ENCODE measurements around the gene MKRN1.
"Not testable (repeated sequence)": the region's sequence is repeated elsewhere in the genome, so short reads cannot be mapped to it uniquely, and the experiment has no call there.

Gene MKRN1

DNA sequence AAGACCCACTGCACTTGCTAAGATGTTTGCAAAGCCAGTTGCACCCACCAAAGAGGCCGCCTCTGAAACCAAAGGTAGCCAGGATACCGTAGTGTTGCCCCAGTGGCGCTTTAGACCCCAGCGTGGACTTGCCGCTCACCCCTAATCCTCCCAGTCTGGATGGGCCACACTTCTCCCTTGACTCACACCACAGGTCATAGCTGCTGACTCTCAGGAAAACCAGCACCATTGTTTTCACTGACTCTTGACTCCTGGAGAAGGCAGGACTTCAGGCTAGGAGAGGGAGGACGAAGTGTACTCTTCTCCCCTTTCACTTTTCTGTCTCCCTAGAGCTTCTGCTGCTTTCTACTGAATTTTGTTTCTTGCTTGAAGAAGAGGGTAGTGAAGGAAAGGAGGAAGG is 53.2 kb downstream of the MKRN1 start:
- no peak overlapping the region for H3K27ac ChIP-seq
- TF ChIP-seq CTCF (IDR thresholded peaks at IDR 0.05) (no peak), ZFX (IDR thresholded peaks at IDR 0.05; ENCODE audit: borderline replicate concordance) (no peak)

DNA sequence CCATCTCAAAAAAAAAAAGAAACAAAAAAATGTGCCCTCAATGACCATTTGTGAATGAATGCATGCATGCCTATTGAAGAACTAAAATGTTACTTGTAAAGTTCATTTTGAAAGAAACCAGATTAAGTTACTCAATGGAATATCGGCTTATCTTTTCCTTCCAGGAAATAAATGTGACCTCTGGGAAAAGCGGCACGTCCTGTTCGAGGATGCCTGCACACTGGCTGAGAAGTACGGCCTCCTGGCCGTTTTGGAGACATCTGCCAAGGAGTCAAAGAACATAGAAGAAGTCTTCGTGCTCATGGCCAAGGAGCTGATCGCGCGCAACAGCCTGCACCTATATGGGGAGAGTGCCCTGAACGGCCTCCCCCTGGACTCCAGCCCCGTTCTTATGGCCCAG is 53.6 kb downstream of the MKRN1 start:
- TF ChIP-seq CTCF (IDR thresholded peaks at IDR 0.05): no peak
- TF ChIP-seq ZFX (IDR thresholded peaks at IDR 0.05; ENCODE audit: borderline replicate concordance): no peak
- H3K27ac ChIP-seq: no peak overlapping the region

- H3K27ac ChIP-seq: no peak overlapping the region
These were observed 55.8 kb downstream of the MKRN1 start for GRCh38 chr7:140423501-140423900.

GRCh38 chr7:140421521-140421920 is 57.8 kb downstream of the MKRN1 start:
- TF ChIP-seq CTCF (IDR thresholded peaks at IDR 0.05): no peak
- TF ChIP-seq ZFX (IDR thresholded peaks at IDR 0.05; ENCODE audit: borderline replicate concordance): no peak
- H3K27ac ChIP-seq: no peak overlapping the region

More at GRCh38 chr7:140423501-140423900, 55.8 kb downstream of the MKRN1 start:
- TF ChIP-seq CTCF (IDR thresholded peaks at IDR 0.05): no peak
- no peak for TF ChIP-seq ZFX (IDR thresholded peaks at IDR 0.05; ENCODE audit: borderline replicate concordance)

DNA sequence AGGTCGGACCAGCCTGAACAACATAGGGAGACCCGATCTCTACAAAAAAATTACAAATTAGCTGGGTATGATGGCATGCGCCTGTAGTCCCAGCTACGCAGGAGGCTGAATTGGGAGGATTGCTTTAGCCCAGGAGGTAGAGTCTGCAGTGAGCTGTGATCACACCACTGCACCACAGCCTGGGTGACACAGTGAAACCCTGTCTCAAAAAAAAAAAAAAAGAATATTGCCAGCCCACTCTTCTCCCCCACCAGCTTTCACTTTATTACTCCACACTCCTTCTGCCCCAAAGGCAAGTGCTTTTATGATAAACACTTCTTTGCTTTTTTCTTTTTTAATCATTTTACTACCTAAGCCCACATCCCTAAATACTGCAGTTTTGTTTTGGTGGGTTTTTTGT is 60.7 kb downstream of the MKRN1 start:
- TF ChIP-seq ZFX (IDR thresholded peaks at IDR 0.05; ENCODE audit: borderline replicate concordance) (no peak), CTCF (IDR thresholded peaks at IDR 0.05) (no peak)
- no peak overlapping the region for H3K27ac ChIP-seq

GRCh38 chr7:140418156-140418472 is 61.2 kb downstream of the MKRN1 start:
- H3K27ac ChIP-seq: not testable (repeated sequence)

GRCh38 chr7:140417456-140418155 is 61.7 kb downstream of the MKRN1 start:
- TF ChIP-seq CTCF (IDR thresholded peaks at IDR 0.05) (no peak), ZFX (IDR thresholded peaks at IDR 0.05; ENCODE audit: borderline replicate concordance) (no peak)
- no peak overlapping the region for H3K27ac ChIP-seq

- H3K27ac ChIP-seq: no peak overlapping the region
- TF ChIP-seq CTCF (IDR thresholded peaks at IDR 0.05) (no peak), ZFX (IDR thresholded peaks at IDR 0.05; ENCODE audit: borderline replicate concordance) (no peak)
These were observed 62.7 kb downstream of the MKRN1 start for GRCh38 chr7:140416560-140416959.

GRCh38 chr7:140415816-140416215 is 63.5 kb downstream of the MKRN1 start:
- H3K27ac ChIP-seq: not testable (repeated sequence)

All from 22Rv1 (cell line).